ENCODE measurements around the gene HAT1. TPM values are rescaled to one million over a fixed set of nuclear protein-coding genes. Genes with fewer than 3 reads are reported as not detected.
"Not testable (repeated sequence)": the region's sequence is repeated elsewhere in the genome, so short reads cannot be mapped to it uniquely, and the experiment has no call there.

HAT1 gene
- polyA plus RNA-seq, 1 donor: 31.9 TPM

DNA sequence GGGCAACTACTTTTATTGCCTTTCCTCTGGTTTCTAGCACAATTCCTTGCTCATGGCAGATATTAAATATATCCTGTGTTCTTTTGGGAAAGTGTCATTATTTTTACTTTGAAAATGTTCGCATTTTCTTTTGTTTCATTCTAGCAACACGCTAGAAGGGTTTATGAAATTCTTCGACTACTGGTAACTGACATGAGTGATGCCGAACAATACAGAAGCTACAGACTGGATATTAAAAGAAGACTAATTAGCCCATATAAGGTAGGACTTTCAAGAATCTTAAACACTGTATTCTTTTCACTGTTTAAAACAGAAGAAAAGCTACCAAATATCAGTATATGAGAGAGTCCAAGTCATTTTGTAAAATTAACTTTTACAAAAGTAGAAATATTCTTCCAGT is 56.8 kb downstream of the HAT1 start:
- no peak for DNase-seq

GRCh38 chr2:171983924-171984323 is 61.7 kb downstream of the HAT1 start:
- DNase-seq: not testable (repeated sequence)

DNA sequence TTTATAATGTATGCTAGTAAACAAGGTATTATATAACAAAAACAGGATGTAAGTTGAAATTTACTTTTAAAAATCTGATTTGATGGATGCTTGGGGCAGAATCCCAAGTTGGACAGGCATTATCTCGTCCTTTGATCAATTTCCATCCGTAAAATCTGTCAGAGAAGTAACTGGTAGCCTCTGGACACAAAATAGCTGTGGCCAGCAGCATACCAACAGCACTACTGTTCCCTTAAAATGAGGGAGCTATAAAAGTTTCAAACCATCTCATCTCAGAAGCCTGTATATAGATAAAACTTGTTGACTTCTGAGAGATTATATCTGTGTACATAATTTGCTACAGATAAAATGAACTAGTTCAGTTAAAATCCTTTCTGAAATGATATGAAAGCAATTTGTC is 62.8 kb downstream of the HAT1 start:
- DNase-seq: no peak

GRCh38 chr2:171986778-171987177 is 64.5 kb downstream of the HAT1 start:
- DNase-seq: no peak

DNA sequence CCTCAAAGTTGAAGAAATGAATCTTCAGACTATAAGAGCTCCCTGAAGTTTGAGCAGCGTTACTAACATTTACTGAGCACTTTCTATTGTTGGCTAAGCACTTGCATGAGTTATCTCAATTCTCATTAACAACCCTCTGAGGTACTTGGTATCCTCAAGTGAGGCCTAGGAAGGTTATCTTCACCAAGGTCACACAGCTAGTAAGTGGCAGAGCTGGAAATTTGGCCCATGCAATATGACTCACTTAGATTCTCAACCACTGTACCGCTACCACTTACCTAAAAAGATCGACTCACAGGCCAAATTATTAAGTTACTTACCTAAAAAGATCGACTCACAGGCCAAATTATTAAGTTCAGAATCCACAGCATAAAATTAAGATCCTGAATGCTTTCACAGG is 68.8 kb downstream of the HAT1 start:
- no peak for DNase-seq

DNA sequence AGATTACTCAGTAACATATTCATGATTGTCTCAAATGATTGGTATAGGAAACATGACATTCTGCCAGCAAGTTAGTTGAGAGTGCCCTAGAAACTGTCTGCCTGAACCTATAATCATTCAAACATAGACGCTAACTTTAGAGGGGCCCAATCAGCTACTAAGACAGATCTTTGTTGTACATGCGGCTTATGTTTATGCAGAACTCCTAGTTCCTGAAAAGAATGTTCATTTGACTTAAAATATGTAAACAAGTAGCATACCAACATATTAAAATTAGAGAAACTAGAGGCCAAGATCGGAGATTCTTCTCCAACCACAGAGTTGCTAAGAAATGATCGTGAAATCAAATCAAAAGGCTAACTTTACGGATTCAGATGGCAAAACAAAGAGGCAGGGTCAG is 73.3 kb downstream of the HAT1 start:
- DNase-seq: no peak

DNA sequence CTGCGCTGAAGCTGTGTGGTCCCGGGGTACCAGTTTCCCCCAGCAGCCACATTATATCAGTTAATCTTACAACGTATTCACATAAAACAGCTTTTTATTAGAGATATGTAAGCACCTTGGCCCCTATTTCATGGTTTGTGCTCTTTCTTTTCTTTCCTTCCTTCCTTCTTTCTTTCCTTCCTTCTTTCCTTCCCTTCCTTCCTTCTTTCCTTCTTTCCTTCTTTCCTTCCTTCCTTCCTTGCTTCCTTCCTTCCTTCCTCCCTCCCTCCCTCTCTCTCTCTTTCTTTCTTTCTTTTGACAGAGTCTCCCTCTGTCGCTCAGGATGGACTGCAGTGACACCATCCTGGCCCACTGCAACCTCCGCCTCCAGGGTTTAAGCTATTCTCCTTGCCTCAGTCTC is 73.8 kb downstream of the HAT1 start:
- DNase-seq: no peak

- DNase-seq: not testable (repeated sequence)
Measured at GRCh38 chr2:171997031-171997430, 74.8 kb downstream of the HAT1 start.

DNA sequence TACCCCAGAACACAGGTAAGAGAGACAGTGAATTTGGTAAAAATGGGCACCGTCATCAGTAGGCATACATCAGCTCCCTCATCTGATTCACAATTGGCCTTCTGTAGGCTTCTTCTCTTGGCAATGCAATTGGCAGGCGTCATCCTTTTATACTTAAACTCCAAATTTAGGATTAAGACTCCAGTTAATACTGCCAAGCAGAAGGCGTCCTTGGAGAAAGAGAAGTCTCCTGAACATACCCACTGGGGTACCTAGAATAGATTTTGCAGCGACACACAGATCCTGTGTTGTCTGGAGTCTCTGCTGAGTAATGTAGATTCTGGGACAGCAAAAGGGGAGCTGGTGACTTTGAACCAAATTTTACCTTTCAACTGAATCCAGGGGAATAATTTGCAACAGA is 76.9 kb downstream of the HAT1 start:
- no peak for DNase-seq

- peak; percentile 90 for DNase-seq
Measured at GRCh38 chr2:171999604-172000469, 77.6 kb downstream of the HAT1 start, which contains the start of gene METAP1D. TSS of gene METAP1D (plus strand) at chr2:171999953. CDS start at chr2:171999970, 17 bp downstream.

GRCh38 chr2:172000696-172001361 is 78.6 kb downstream of the HAT1 start:
- no peak for DNase-seq

DNA sequence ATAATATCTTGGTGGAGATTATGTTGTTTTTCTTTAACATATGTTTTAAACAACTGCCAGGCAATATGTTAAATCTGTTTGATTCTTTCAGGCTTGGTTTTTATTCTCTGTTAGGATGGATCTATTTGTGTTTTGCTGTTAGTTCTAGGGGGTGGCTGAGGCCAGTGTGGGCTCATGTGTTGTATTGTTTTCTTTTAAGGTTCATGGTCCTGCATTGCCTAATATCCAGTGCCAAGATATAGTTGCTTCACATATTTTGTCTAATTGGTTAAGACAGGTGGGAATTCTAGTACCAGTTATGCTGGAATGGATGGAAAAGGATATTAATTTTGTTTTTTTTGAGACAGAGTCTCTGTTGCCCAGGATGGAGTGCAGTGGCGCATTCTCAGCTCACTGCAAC is 85.1 kb downstream of the HAT1 start:
- DNase-seq: no peak

DNA sequence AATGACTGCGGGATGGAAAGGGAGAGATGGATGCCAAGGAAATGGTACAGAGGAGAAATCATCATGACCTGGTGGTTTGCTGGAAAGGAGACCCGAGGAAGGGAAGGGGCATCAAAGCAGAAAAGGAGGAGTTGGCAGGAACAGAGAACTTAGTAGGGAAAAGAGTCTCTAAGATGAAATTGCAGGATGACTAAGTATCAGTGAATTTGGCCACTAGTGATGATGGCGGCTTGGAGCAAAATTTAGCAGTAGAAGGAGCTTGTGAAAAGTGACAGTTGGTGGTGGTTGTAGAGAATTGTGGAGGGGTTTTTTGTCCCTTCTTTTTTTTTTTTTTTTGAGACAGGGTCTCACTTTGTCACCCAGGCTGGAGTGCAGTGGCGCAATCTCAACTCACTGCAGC is 87.6 kb downstream of the HAT1 start:
- no peak for DNase-seq

- no peak for DNase-seq
Measured at GRCh38 chr2:172011812-172012575, 89.7 kb downstream of the HAT1 start.

GRCh38 chr2:172012677-172013391 is 90.6 kb downstream of the HAT1 start:
- DNase-seq: no peak

GRCh38 chr2:172013396-172013795 is 91.1 kb downstream of the HAT1 start:
- no peak for DNase-seq

DNA sequence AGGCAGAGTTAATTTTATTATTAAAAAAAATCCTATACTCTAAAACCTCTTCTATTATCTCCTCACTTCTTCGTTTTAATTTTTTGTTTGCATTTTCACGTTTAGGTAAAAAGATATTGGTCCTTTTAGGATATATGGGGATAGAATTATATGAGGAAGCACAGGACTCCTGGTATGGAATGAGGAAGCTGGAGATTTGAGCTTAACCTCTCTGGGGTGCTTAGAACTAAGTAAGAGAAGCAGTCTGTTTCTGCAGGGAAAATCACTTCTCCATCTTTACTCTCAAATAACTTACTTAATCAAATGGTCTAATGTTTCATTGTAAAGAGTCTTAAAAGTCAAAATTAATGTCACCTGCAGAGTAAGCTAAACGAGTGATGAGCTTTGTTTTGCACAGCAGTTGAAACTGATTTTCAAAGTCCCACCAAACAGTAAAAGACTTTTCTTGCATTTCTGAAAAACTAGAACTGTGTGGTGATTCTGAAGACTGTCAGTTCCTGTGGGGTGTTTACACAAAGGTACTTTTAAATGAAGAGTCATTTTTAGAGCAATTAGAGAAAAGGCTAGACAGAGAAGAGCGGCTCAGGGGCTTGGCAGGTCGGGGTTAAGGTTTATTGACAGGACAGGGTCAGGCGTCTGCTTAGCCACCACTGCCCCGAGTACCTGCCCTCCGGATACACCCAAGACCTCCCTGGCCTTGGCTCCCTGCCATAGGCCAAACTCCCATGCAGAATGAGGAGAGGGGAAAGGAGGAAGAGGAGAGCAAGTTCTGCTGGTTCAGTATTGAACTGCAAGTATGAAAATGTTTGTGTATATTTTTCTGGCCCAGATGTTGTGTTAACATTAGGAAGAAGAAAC is 99.0 kb downstream of the HAT1 start:
- no peak for DNase-seq

DNA sequence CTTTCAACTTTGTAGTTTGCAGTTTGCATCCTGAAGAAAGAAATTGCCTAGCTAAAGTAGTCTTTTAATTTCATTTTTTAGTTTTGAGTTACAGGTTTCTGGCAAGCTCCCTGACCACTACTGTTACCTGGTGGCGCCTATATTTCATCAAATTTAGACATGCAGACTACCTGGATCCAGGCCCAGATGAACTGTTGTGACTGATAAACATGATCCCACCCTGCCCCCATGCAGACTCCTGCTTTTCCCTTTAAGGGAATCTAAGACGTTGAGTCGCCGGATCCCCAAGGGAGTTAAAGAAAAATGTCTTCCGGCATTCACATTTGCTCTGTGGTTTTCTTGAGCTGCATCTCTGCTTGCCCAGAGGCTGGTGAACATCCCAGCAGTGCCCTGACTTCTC is 99.7 kb downstream of the HAT1 start:
- no peak for DNase-seq

GRCh38 chr2:172031536-172031935 is 109.3 kb downstream of the HAT1 start:
- peak; percentile 31 for DNase-seq

All from hindlimb muscle (tissue), 1 donor.